Colonic mucosa (tissue), 4 donors: ENCODE data around the gene ADD2. TPM values are rescaled to one million over a fixed set of nuclear protein-coding genes. Genes with fewer than 3 reads are reported as not detected.

ENCODE experiments used
- DNase-seq: peaks from one replicate; pipeline ENCODE4 v3.0.0-alpha.2; 2020
- H3K27ac ChIP-seq: fragments of 200-600 bp; one replicate; pipeline ENCODE4 v1.8.0; 2021
- H3K27me3 ChIP-seq: fragments of 200-600 bp; one replicate; pipeline ENCODE4 v1.8.0; 2021
- H3K36me3 ChIP-seq: fragments of 200-600 bp; one replicate; pipeline ENCODE4 v1.8.0; 2021
- H3K4me1 ChIP-seq: fragments of 200-600 bp; one replicate; pipeline ENCODE4 v1.8.0; 2021; ENCODE audit warnings: mild to moderate bottlenecking
- H3K4me3 ChIP-seq: fragments of 200-600 bp; one replicate; pipeline ENCODE4 v1.8.0; 2021
- H3K9ac ChIP-seq, 2 donors: one replicate each; pipeline ENCODE4 v1.7.0; 2013; ENCODE audit warnings: control low read depth in 2 of 2, low read depth in 2 of 2, low read length in 2 of 2
- H3K9me3 ChIP-seq: fragments of 200-600 bp; one replicate; pipeline ENCODE4 v1.8.0; 2021
- CTCF ChIP-seq: fragments of 200-600 bp; IDR thresholded peaks from one replicate; pipeline ENCODE4 v1.8.0; 2022; ENCODE audit warnings: antibody characterized with exemption, mild to moderate bottlenecking
- intact Hi-C: fragments of 100-400 bp; cut with DNase I; formaldehyde crosslinking; loops from one replicate; pipeline ENCODE4 v1.14.1; 2022
- total RNA-seq, 2 donors: library from RNA; stranded (reverse); fragmentation: NEBNext Ultra II Directional in 1 of 2; extraction: Animal tissue kit (Norgen Biotek cat#: 25700) in 1 of 2; gene quantifications; one replicate each; pipeline ENCODE4 v1.2.1, GENCODE V29; 2021
- donor health status: healthy.
- donor health status: DM: no; HTN: no; CAD: no.
- donor health status: DM: no; HTN: no; CAD: no.

ADD2 gene
- total RNA-seq, 2 donors from 2014 or later: 0.79 to 1.1 TPM

DNA sequence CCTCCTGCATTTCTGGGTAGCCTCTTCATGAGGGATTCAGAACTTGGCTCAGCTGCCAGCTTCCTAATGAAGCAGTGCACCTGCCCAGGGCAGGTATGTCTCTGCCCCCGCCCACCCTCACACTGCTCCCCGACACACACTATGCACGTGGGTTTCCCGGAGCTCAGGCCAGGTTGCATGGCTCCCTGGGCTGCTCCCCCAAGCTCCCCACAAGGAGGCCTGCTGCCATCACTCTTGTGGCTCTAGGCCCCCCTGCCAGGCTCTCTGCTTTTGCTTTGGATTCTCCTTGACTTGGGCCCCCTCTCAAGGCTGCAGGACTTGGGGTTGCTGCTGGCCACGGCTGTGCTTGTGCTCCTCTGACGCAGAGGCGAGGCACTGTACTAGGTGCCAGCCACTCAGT lies 43.6 kb downstream of the ADD2 start:
- Histone ChIP-seq H3K4me1 (no peaks in the 10 kb centered on the region), H3K4me3 (no peak overlapping the region)
- no peak for TF ChIP-seq CTCF

GRCh38 chr2:70723286-70723885 lies 44.6 kb downstream of the ADD2 start:
- Histone ChIP-seq H3K27me3 (no peaks in the 10 kb centered on the region), H3K9me3 (no peaks in the 10 kb centered on the region), H3K4me1 (no peaks in the 10 kb centered on the region), H3K36me3 (no peaks in the 10 kb centered on the region), H3K27ac (no peak overlapping the region), H3K4me3 (no peak overlapping the region), H3K9ac (no peak overlapping the region)
- intact Hi-C loops: no loop called here
- no peak for DNase-seq
- no peak for TF ChIP-seq CTCF

More for the DNA sequence above, 43.6 kb downstream of the ADD2 start:
- Histone ChIP-seq H3K27me3 (no peaks in the 10 kb centered on the region), H3K9ac (no peak overlapping the region), H3K9me3 (no peaks in the 10 kb centered on the region), H3K27ac (no peak overlapping the region), H3K36me3 (no peaks in the 10 kb centered on the region)
- intact Hi-C loops: no loop called here
- no peak for DNase-seq

GRCh38 chr2:70720124-70720523 lies 47.9 kb downstream of the ADD2 start:
- no peak for TF ChIP-seq CTCF
- Histone ChIP-seq H3K36me3 (no peaks in the 10 kb centered on the region), H3K4me3 (no peak overlapping the region), H3K27me3 (no peaks in the 10 kb centered on the region), H3K4me1 (no peaks in the 10 kb centered on the region), H3K9ac (no peak overlapping the region), H3K9me3 (no peaks in the 10 kb centered on the region), H3K27ac (no peak overlapping the region)
- intact Hi-C loops: no loop called here
- no peak for DNase-seq

DNA sequence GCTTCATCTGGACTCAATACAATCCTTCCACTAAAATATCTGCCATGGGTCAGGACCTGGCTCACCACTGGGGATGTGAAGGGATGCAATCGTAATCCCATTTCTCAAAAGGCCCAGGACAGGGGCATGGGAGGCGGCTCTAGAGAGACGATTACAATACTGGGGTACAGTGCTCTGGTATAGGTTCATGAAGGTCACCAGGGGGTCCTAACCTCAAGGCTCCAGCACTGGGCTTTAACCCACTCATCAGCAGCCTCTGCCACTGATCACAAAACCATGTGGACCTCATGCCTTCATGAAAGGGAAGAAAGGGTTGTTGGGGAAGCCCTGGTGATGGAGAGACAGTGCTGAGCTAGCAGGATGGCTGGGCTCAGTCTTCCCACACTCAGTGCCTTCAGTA lies 48.8 kb downstream of the ADD2 start:
- H3K9ac ChIP-seq: no peak overlapping the region
- no peaks in the 10 kb centered on the region for H3K27me3 ChIP-seq
- H3K4me1 ChIP-seq: no peaks in the 10 kb centered on the region
- intact Hi-C loops: no loop called here
- H3K4me3 ChIP-seq: no peak overlapping the region
- no peaks in the 10 kb centered on the region for H3K9me3 ChIP-seq
- H3K27ac ChIP-seq: no peak overlapping the region
- TF ChIP-seq CTCF: no peak
- no peak for DNase-seq
- H3K36me3 ChIP-seq: no peaks in the 10 kb centered on the region

- Histone ChIP-seq H3K4me1 (no peaks in the 10 kb centered on the region), H3K36me3 (no peaks in the 10 kb centered on the region), H3K9me3 (no peaks in the 10 kb centered on the region), H3K4me3 (no peak overlapping the region), H3K9ac (no peak overlapping the region), H3K27ac (no peak overlapping the region), H3K27me3 (no peaks in the 10 kb centered on the region)
- no peak for DNase-seq
- no peak for TF ChIP-seq CTCF
- intact Hi-C loops: no loop called here
Observed at GRCh38 chr2:70718736-70719135, 49.3 kb downstream of the ADD2 start.
